ENCODE measurements around the gene GGA1.
"Not testable (repeated sequence)": the region's sequence is repeated elsewhere in the genome, so short reads cannot be mapped to it uniquely, and the experiment has no call there.

DNA sequence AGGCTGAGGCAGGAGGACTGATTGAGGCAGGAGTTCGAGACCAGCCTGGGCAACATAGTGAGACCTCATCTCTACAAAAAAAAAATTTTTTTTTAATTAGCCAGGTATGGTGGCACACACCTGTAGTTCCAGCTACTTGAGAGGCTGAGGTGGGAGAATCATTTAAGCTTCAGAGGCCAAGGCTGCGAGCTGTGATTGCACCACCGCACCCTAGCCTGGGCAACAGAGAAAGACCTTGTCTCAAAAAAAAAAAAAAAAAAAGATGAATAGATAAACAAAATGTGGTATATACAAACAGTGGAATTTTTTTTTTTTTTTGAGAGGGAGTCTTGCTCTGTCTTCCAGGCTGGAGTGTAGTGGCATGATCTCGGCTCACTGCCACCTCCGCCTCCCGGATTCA, 17.6 kb upstream of the GGA1 start:
- TF ChIP-seq MCM5 (IDR thresholded peaks at IDR 0.05; ENCODE audit: low read depth); GABPA (tag; conservative IDR thresholded peaks at IDR 0.05; ENCODE audit: low read depth): not testable (repeated sequence)

Data from K562 (cell line).